ENCODE measurements around the gene PNPLA1. TPM values are rescaled to one million over a fixed set of nuclear protein-coding genes. Genes with fewer than 3 reads are reported as not detected.
A peak's percentile ranks its signal among the peaks of the same experiment; 100 is the strongest.

Gene PNPLA1
- total RNA-seq, 1 donor from 2014 or later, result not detected

GRCh38 chr6:36301085-36301658, 31.3 kb downstream of the PNPLA1 start:
- no peak for TF ChIP-seq CTCF (conservative IDR thresholded peaks at IDR 0.05; ENCODE audit: low read depth, low read length)
- DNase-seq (ENCODE audit: low read depth), result no peak
- H3K4me3 ChIP-seq (ENCODE audit: low read depth, low read length), result no peak overlapping the region

- TF ChIP-seq CTCF (conservative IDR thresholded peaks at IDR 0.05; ENCODE audit: low read depth, low read length), result no peak
- no peak overlapping the region for H3K4me3 ChIP-seq (ENCODE audit: low read depth, low read length)
- DNase-seq (ENCODE audit: low read depth), result no peak
Measured at GRCh38 chr6:36301781-36302180, 31.9 kb downstream of the PNPLA1 start.

- peak; percentile 98 for TF ChIP-seq CTCF (conservative IDR thresholded peaks at IDR 0.05; ENCODE audit: low read depth, low read length)
- DNase-seq (ENCODE audit: low read depth), result peak; percentile 50
- H3K4me3 ChIP-seq (ENCODE audit: low read depth, low read length), result no peak overlapping the region
Measured at GRCh38 chr6:36302227-36302976, 32.5 kb downstream of the PNPLA1 start.

- no peak for TF ChIP-seq CTCF (conservative IDR thresholded peaks at IDR 0.05; ENCODE audit: low read depth, low read length)
- no peak for DNase-seq (ENCODE audit: low read depth)
- H3K4me3 ChIP-seq (ENCODE audit: low read depth, low read length), result no peak overlapping the region
Measured at GRCh38 chr6:36305885-36306284, 36.0 kb downstream of the PNPLA1 start.

GRCh38 chr6:36306375-36306774, 36.5 kb downstream of the PNPLA1 start:
- no peak for TF ChIP-seq CTCF (conservative IDR thresholded peaks at IDR 0.05; ENCODE audit: low read depth, low read length)
- H3K4me3 ChIP-seq (ENCODE audit: low read depth, low read length), result no peak overlapping the region
- no peak for DNase-seq (ENCODE audit: low read depth)

- TF ChIP-seq CTCF (conservative IDR thresholded peaks at IDR 0.05; ENCODE audit: low read depth, low read length), result no peak
- H3K4me3 ChIP-seq (ENCODE audit: low read depth, low read length), result no peak overlapping the region
- DNase-seq (ENCODE audit: low read depth), result no peak
Measured at GRCh38 chr6:36308514-36308913, 38.7 kb downstream of the PNPLA1 start.

GRCh38 chr6:36309203-36309602, 39.3 kb downstream of the PNPLA1 start:
- H3K4me3 ChIP-seq (ENCODE audit: low read depth, low read length), result no peak overlapping the region
- DNase-seq (ENCODE audit: low read depth), result no peak
- no peak for TF ChIP-seq CTCF (conservative IDR thresholded peaks at IDR 0.05; ENCODE audit: low read depth, low read length)

All from epithelial cell of proximal tubule (primary cell).